Suppressor macrophage (primary cell): Measurements from ENCODE around the gene ZAP70.
"Not testable (repeated sequence)": the region's sequence is repeated elsewhere in the genome, so short reads cannot be mapped to it uniquely, and the experiment has no call there.

Experiments
- DNase-seq, 4 experiments: peaks; one replicate each; pipeline ENCODE4 v3.0.0-alpha.2; 2020 to 2022
- total RNA-seq, 17 experiments: gene quantifications; one replicate each; lab custom pipeline; 2026; ENCODE audit warnings: mixed read lengths in 6 of 17, inconsistent platforms in 3 of 17; lab: John Stamatoyannopoulos, UW

Gene ZAP70
- total RNA-seq: 0.05 to 2.9 (median 0.28) reads per million in 17 experiments

DNA sequence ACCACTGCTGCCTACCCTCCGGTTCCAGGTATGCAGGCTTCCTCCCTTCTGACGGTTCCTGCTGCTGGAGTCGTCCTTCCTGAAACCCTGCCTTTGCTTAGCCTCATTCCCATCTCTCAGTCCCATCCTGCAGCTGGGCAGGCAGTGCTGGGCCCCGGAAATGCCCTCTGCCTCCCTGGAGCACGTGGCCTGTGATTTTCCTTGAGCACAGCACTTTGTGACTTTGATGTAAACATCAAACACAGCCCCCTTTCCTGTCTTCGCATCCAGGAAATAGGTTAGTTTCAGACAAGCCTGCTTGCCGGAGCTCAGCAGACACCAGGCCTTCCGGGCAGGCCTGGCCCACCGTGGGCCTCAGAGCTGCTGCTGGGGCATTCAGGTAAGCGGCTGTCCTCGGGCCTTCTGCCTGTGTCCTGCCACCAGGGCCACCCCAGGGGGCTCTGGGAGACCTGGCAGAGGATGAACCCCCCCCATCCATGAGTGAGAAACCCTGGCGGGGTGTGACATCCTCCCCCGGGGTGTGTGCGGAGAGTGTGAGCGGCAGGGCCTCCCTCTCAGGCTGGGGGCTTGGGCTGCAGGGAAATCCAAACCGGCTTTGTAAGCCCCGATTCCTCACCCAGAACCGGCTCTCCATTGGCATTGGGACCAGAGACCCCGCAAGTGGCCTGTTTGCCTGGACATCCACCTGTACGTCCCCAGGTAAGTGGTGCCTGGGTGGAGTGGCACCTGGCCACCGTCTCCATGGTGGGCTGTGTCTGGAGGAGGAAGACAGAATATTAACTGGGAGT, at the start of gene ZAP70:
Gene ZAP70, plus strand, starts transcription at position 281 of the 788 bp plus-strand sequence. CDS start 10,461 bp downstream, outside the sequence.
- no peak for DNase-seq

DNA sequence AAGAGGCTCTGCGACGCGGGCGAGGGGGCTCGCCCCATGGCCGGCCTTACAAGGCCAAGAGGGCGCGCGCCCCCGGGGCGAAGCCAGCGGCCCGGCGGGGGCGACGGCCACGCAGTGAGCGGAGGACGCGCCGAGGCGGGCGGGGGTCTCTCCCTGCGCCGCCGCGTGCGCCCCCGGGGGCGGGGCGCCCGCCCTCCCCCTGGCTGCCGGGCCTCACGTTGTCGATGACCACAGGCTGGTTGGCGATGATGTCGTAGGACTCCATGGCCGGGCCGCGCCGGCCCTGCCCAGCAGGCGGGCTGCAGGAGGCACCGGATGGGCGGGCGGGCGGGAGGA, 49.8 kb upstream of the ZAP70 start:
- DNase-seq: no peak

DNA sequence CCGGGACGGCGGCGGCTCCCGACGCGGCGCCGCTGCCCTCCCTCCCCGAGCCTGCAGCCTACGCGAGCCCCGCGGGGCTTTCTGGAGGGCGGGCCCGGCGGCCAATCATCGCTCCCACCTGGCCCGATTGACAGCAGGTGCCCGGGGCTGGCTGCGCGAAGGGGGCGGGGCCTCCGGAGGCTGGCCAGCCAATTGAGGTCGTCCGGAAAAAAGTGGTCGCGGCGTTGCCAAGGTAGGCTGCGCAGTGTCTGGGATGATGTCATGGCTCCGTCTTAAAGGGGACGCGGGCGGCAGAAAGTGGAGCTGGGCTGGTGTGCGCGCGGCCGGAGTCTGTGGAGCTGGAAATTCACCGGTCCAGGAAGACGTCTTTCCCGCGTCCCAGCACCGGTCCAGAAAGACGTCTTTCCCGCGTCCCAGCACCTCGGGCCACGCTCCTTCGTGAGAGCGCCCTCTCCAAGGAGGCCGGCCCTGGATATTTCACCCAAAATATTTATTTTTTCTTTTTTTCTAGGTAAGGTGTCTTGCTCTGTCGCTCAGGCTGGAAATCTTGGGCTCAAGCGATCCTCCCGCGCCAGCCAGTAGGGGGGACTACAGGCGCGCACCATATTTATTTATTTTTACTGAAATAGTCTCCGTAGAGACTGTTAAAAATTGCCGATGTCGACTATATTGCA, 49.3 kb upstream of the ZAP70 start, which contains the start of gene ACTR1B:
Gene ACTR1B, minus strand, starts transcription at position 83 of the 674 bp plus-strand sequence. CDS start 154 bp downstream, outside the sequence.
- DNase-seq: peak; percentile 97 to 99 (median 99)

DNA sequence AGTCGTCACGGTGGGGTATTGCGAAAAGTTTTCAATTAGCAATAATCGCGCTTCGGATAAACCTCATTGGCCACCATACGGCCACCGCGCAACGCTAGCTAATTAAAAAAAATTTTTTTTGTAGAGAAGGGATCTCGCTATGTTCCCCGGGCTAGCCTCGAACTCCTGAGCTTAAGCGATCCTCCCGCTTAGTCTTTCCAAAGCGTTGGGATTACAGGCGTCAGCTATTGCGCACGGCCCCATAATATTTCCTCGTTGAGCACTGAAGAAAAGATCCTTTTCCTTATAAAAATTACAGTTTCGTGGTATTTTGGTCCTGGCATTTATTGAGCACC, 48.8 kb upstream of the ZAP70 start:
- DNase-seq: peak in 2 of 4 experiments; percentile 57

DNA sequence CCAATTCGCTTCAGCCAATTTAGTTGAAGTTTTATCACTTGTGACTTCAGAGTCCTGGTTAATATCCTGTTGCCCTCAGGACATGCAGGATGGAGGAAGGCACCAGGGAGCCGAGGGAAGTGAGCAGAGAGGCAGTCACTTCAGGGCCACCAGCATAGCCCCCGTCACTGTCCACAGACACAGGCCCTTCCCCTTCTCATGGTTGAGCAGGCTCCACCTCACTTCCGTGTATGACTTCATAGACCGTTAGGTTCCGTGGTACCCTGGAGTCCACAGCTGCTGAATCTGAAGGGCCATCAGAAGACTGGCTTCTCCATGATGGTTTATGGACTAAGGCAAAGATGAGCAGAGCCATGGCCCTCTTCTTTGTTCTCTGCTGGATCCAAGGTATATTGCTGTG, 43.9 kb upstream of the ZAP70 start, which contains the start of gene C2orf92:
Gene C2orf92, plus strand, starts transcription at position 266 of the 400 bp plus-strand sequence. Its CDS starts 76 bp downstream, at position 342.
- DNase-seq: no peak

DNA sequence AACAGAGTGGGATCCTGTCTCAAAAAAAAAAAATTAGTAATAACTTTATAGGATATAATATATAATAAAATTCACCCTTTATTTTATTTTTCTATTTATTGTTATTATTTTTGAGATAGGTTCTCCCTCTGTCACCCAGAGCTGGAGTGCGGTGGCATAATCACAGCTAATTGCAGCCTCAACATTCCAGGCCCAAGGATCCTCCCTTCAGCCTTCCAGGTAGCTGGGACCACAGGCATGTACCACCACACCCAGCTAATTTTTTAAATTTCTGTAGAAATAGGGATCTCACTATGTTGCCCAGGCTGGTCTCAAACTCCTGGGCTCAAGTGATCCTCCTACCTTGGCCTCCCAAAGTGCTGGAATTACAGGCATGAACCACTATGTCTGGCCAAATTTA, 42.9 kb upstream of the ZAP70 start:
- DNase-seq: no peak

DNA sequence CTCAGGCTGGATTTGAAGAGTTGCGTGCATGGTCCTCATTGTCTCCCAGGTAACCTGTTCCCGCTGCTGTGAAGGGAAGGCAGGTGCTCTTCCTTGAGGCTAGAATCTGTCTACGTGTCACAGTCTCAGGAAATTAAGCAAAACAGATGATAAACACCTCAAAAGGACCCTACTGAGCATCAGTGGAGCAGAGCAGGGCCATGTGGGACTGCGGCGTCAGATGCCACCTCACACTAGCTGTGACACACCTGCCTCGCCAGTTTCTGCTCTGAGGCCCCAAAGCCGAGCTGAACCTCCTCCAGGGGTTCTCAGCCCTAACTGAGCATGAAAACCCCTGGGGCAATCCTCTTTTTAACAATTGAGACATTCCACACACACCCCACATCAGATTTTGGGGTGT, 41.9 kb upstream of the ZAP70 start:
- no peak for DNase-seq

DNA sequence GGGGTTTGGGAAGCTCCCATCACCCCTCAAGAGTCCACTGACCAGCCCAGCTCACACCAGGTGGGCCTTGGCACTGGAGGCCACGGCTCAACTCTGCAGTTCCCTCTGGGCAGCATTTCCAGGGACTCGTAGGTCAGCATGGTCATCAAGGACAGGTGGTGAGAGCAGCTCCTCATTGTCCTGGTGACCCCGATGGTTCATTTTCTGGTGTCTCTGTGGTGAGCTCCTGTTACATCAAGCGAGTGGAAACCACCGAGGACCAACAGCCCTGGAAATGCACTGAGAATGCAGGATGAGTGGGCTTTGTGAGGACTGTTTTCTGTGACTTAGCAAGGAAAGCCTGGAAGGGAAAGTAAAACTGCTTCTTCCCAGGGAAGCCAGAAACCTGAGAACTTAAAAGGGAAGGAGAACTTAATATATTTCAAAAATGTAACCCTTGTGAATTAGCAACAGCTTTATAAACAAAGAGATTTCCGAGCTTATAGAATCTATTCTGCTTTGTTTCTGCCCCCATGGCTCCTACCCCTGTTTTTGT, 40.7 kb upstream of the ZAP70 start:
- peak in 3 of 4 experiments; percentile 22 to 30 (median 27) for DNase-seq

DNA sequence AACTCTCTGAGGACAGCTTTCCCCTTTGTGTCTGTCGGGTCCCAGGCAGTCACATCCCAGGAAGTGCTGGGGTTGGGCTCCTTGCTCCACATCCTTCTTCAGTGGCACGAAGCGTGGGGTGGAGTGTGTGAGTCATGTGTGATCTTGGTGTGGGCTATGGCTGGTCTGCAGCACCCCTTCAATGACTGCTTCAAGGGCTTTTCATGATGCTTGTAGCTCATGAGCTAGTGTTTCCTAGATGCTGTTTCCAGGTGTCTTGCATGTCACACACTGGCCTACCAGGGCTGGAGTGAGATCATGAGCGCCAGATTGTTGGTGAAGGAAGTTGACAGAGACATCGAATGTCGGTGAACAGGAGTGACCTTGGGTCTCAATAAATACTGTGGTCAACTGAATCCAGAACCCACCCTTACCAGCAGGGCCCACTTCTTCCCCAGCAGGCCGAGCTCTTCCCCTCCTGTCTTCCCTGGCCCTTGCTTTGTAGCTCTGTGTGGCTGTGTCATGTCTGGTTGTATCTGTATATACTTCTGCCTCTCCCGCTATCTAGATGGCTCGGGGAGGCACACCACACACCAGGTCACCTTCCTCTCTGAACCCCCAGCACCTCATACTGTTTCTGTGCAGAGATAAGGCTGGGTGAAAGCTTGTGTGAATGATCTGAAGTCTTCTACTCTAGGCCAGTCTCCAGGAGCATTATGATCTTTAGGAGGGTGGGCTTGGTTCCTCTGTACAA, 40.0 kb upstream of the ZAP70 start:
- peak; percentile 76 to 84 (median 80) for DNase-seq

DNA sequence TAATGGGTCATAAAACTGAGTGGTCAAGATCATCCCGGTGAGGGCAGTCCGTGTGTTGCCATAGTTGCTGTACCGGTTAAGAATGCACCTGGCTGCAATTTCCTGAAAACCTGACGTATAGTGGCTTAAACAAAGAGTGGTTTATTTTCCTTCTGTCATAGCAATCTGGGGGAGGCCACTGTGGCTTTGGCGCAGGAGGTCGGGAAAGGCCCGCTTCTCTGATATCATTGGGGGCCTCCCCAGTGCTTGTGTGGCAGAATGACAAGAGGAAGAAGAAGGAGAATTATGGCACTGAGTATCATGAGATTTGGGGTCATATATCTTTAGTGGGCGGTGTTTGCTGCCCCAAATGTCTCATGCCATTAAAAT, 39.5 kb upstream of the ZAP70 start:
- DNase-seq: peak; percentile 64 to 79 (median 70)

DNA sequence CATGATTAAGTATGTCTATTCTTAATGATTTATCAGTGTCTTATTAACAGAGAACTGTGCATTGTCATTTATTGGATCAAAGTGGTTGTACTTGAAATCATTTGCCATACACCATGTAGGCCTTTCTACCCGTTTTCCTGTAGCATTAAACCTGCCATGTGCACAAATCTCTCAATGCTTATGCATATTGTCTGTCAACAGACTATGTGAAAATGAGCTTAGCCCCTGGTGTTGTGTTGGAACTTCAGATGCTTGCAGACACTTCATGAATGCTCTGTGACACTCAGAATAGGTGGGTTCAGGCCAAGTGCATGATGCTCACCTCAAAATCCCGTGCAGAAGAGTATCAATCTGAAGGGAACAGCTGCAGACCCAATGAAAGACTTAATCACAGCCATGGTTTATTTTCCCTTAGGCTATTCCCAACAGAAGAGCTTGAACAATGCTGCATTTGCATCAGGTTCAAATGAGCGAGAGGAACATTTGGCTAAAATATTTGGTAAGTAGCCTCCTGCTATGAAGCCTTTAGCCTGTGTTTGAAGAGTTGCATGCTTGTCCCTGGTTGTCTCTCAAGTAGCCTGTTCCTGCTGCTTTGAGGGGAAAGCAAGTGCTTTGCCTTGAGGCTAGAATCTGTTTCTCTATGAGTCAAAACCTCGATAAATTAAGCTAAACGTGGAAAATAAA, 37.8 kb upstream of the ZAP70 start:
- DNase-seq: no peak

DNA sequence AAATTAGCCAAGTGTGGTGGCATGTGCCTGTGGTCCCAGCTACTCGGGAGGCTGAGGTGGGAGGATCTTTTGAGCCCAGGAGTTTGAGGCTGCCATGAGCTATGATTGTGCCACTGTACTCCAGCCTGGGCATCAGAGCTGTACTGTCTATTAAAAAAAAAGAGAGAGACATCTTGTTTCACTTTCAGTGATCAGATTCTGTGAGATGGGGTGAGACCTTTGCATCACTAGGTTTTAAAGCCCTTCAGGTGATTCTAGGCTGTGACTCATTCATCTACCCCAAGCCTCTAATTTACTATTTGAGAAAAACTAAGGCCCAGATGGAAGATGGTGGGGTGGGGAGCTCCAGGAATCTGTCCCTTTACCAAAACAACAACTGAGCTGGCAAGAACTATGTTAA, 36.8 kb upstream of the ZAP70 start:
- DNase-seq: no peak

DNA sequence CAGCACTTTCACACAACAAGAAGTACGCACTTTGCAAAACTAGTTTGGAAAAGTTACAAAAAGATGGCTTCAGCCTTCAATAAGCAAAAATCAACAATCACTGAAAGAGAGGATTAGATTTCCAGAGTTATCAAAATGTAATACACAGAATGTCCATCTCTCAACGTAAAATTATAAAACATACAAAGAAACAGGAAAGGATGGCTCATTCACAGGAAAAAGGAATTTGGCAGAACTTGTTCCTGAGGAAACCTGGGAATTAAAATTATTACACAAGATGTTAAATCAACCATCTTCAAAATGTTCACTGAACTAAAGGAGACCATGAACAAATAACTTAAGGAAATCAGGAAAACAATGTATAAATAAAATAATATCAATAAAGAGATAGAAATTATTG, 35.9 kb upstream of the ZAP70 start:
- no peak for DNase-seq

DNA sequence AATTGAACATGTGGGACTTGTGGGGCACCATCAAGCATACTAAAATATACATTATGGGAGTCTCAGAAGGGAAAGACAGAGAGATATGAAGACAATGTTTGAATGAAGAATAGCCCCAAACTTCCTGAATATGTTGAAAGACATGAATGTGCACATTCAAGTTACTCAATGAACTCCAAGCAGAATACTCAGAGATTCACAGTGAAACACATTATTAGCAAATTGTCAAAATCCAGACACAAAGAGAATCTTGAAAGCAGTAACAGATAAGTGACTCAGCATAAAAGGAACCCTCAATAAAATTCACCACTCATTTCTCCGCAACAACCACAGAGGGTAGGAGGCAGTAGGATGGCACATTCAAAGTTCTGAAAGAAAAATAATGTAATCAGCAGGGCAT, 35.1 kb upstream of the ZAP70 start:
- DNase-seq: peak in 2 of 4 experiments; percentile 20 to 26

DNA sequence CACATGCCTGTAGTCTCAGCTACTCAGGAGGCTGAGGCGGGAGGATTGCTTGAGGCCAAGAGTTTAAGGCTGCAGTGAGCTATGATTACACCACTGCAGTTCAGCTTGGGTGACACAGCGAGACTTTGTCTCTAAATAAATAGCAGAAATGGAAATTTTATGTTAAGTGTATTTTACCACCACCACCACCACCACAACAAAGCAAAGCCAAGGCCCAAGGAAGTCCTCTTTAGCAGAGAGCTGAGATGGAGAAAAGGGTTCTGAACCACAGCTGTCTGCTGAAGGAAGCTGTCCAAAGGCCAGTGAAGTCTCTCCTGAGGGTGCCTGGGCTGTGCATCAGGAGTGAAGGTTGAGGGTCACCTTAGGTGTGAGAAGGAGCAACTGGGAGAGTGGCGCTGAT, 26.1 kb upstream of the ZAP70 start:
- DNase-seq: not testable (repeated sequence)

DNA sequence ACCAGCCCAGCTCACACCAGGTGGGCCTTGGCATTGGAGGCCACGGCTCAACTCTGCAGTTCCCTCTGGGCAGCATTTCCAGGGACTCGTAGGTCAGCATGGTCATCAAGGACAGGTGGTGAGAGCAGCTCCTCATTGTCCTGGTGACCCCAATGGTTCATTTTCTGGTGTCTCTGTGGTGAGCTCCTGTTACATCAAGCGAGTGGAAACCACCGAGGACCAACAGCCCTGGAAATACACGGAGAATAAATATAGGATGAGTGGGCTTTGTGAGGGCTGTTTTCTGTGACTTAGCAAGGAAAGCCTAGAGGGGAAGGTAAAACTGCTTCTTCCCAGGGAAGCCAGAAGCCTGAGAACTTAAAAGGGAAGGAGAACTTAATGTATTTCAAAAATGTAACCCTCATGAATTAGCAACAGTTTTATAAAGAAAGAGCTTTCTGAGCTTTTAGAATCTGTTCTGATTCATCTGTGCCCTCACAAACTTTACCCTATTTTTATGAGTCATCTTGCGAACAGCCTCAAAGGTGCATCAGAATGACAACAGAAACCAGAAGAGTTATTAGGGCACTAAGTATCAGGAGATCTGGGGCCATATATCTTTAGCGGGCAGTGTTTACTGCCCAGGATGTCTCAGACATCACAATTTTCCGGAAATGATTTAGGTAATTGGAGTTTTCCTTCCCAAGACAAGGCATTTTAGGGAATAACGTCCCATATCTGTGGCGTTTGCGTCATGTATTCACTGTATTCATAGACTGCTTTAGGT, 25.1 kb upstream of the ZAP70 start:
- DNase-seq: no peak

DNA sequence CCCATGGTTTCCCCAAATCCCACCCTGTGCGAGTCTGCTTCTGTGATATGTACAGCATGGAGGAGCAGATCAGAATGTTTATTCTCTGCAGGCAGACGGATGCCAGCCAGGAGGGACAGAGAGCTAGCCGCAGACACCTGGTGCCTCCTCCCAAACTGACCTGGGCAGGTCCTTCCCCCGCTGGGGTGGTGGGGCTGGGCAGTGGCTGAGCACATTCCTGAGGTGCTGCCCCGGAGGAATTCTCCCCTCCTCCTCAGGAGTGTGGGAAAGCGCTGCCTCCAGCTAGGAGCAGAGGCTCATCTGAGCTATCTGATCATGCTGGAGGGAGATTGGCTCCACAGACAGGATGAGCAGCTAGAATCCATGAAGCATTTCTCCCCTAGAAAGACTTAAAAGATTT, 22.2 kb upstream of the ZAP70 start:
- no peak for DNase-seq

DNA sequence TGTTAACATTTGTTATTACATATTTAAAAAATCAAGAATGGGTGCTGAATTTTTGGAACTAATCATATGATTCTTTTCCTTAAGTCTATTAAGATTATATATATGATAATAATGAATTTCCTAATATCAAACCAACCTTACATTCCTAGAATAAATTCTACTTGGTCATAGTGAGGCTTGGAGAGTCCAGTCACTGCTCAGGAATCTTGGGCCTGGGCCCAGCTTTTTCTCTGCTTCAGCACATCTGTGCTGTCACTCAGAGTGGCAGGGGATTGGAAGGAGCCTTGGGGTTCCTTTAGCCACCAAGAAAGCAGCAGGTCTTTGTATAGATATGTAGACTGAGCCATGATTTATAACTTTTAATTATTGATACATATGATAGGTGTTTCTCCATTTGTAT, 19.9 kb upstream of the ZAP70 start:
- DNase-seq: no peak

DNA sequence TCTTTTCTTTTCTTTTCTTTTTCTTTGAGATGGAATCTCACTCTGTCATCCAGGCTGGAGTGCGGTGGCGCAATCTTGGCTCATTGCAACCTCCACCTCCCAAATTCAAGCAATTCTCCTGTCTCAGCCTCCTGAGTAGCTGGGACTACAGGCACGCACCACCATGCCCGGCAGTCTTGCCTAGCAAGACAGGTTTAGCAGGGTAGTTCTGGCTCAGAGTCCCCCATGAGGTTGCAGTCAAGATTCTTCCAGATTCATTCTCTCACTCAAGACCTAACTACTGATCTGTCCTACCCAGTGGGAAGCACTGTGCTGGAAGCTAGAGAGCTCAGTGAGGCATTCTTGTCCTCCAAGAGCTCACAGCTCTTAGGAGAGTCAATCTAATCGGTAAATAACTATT, 17.6 kb upstream of the ZAP70 start:
- no peak for DNase-seq

DNA sequence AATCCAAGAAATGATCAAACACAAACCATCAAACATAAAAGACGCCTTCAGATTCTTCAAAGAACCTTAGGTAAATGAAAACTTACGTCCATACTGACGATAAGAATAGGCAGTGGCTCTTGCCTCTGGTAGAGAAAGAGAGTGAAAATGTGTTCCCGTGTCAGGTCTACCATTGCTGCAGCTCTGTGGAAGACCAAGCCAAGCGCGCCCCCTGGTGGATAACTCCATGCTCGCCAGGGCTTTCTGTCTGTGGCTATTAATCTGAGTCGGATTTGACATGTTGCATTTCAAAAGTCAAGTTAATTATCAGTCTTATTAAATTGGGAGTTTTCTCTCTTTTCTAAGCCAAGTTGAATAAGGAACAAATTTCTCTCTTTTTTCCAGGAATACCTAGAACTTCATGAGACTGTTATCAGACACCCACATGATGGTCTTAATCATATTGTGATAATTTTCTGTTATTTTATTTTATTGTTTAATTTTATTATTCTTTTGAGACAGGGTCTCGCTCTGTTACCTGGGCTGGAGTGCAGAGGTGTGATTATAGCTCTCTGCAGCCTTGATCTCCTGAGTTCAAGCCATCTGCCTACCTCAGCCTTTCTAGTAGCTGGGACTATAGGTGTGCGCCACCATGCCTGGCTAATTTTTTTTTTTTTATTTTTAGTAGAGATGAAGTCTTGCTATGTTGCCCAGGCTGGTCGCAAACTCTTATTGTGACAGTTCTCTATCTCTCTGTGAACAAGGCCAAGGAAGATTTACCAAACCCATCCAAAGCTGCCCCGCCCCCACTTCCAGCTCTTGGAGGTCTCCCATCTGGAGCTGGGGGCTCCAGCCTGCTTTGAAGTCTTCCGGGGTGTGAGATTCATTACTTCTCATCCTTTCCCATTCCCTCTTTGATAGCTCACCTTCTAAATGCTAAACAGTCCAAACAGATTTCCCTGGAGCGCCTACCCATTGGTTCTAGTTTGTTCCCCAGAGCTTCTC, 15.8 kb upstream of the ZAP70 start:
- DNase-seq: peak; percentile 90 to 96 (median 94)
